ENCODE data around the gene FNDC3A. TPM values are rescaled to one million over a fixed set of nuclear protein-coding genes. Genes with fewer than 3 reads are reported as not detected.

Gene FNDC3A
- total and polyA plus RNA-seq, 4 experiments from 2014 or later = 4.6 to 44.4 (median 28.1) TPM

DNA sequence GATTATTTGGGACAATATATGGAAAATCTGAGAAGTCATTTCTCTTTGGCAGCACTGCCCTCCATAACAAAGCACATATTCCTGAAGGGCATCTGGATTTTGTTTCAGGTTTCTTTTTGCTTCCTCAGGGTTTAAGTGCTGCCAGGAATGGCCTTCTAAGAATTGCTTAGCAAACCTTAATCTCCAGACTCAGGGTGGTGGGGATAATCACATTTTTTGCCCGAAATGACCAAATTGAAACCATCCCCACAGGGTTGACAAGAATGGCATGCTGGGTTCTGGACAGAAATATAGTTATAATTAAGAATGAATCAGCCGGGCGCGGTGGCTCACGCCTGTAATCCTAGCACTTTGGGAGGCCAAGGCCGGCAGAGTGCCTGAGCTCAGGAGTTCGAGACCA lies 265.6 kb downstream of the FNDC3A start:
- Mint-ChIP-seq H3K36me3 (no peaks in the 10 kb centered on the region), H3K4me3 (no peak overlapping the region), H3K27ac (no peak overlapping the region), H3K9me3 (peaks cover 0 to 4% (median 0%) of the 10 kb centered on the region in 8 donors), H3K27me3 (peaks cover 0 to 6% of the 10 kb centered on the region in 2 donors), H3K4me1 (peaks cover 0 to 3% (median 1%) of the 10 kb centered on the region in 4 donors)
- H3K4me3 ChIP-seq (ENCODE audit: low read length in 2 of 2) = no peak overlapping the region
- no peaks in the 10 kb centered on the region for H3K27me3 ChIP-seq (ENCODE audit: insufficient read depth, low read length)
- DNase-seq = no peak
- CTCF ChIA-PET (ENCODE audit: partially characterized antibody) = interaction anchor here (0.8 to 4.2 kb wide), 4 partner anchors 17 to 40 kb away, joined by 3 to 65 read pairs (median 4); no protein-coding TSS in a partner anchor
- POLR2A ChIA-PET (ENCODE audit: partially characterized antibody) = no interaction called here
- no peaks in the 10 kb centered on the region for H3K4me1 ChIP-seq (ENCODE audit: insufficient read depth, low read length)
- no peaks in the 10 kb centered on the region for H3K9me3 ChIP-seq (ENCODE audit: control insufficient read depth in 1 of 2, low read length in 2 of 2)
- H3K36me3 ChIP-seq (ENCODE audit: insufficient read depth, low read length) = no peaks in the 10 kb centered on the region
- H3K27ac ChIP-seq (ENCODE audit: low read depth, low read length) = no peak overlapping the region
- intact Hi-C loops (cut with micrococcal nuclease) = no loop called here

DNA sequence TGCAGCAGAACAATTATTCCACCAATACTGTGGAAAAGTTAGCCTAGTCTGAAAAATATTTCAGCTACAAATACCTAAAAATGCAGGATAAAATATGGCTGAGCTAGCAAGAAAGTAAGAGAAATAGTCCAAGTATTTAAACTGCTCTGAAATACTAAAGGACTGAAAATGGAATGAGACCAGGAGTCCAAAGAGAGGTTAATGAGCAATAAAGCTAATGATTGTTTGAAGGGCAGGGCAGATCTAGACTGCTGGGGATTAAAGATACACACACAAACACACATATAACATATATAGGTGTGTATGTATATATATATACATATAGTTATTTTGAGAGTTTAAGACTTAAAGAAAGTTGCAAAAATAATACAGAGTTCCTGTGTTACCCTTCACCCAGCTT lies 269.4 kb downstream of the FNDC3A start:
- POLR2A ChIA-PET (ENCODE audit: partially characterized antibody) = no interaction called here
- no peak for DNase-seq
- Histone ChIP-seq H3K36me3 (ENCODE audit: insufficient read depth, low read length) (no peaks in the 10 kb centered on the region), H3K27me3 (ENCODE audit: insufficient read depth, low read length) (no peaks in the 10 kb centered on the region), H3K27ac (ENCODE audit: low read depth, low read length) (no peak overlapping the region), H3K4me3 (ENCODE audit: low read length in 2 of 2) (no peak overlapping the region), H3K4me1 (ENCODE audit: insufficient read depth, low read length) (peaks cover 26% of the 10 kb centered on the region), H3K9me3 (ENCODE audit: control insufficient read depth in 1 of 2, low read length in 2 of 2) (no peaks in the 10 kb centered on the region)
- intact Hi-C loops (cut with micrococcal nuclease) = loop anchor here (5.0 kb wide), 3 partner anchors 252 to 547 kb away; partner anchors contain the start of genes KPNA3, PHF11 and RCBTB1
- peaks cover 0 to 4% of the 10 kb centered on the region in 2 donors for H3K27me3 Mint-ChIP-seq
- CTCF ChIA-PET (ENCODE audit: partially characterized antibody) = interaction anchor here (1.3 to 2.0 kb wide), 4 partner anchors 13 to 362 kb away, joined by 3 to 8 read pairs (median 4); no protein-coding TSS in a partner anchor
- no peak overlapping the region for H3K27ac Mint-ChIP-seq
- peaks cover 0 to 19% of the 10 kb centered on the region in 2 donors for H3K36me3 Mint-ChIP-seq
- H3K4me1 Mint-ChIP-seq = peaks cover 17 to 33% (median 24%) of the 10 kb centered on the region in 4 donors
- peaks cover 0 to 6% (median 0%) of the 10 kb centered on the region in 8 donors for H3K9me3 Mint-ChIP-seq
- no peak overlapping the region for H3K4me3 Mint-ChIP-seq

DNA sequence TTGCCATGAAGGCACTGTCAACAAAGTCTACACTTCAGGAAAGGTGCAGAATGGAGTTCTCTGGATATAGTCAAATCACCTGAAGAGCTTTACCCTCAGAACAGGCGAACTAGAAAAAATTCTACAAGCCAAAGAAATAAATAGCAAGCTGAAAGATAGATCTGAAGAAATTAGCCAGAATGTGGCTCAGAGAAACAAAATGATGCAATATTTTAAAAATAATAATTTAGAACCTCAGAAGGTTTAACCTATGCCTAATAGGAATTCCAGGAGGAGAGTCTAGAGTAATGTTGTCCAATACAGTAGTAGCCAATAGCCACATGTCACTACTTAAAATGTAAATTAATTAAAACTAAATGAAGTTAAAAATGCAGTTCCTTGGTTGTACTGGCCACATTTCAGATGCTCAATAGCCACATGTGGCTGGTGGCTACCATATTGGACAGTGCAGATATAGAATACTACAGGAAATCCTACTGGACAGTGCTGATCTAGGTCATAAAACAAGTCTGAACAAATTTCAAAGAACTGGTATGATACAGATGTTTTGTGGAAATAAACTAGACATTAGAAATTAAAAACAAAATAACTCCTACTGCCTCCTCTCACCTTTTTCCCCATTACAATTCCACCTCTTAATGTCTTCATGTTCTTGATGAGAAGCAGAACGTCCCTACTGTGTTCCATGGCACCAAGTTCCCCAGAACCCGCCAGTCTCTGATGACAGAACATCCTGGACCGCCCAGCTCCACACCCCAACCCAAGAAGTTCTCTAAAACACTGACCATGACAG lies 271.3 kb downstream of the FNDC3A start:
- intact Hi-C loops (cut with micrococcal nuclease) = loop anchor here (1.0 to 5.0 kb wide), 5 partner anchors 10 to 545 kb away; partner anchors contain the start of genes KPNA3, PHF11 and RCBTB1
- H3K4me3 ChIP-seq (ENCODE audit: low read length in 2 of 2) = peak overlapping the region; percentile 86 to 89

DNA sequence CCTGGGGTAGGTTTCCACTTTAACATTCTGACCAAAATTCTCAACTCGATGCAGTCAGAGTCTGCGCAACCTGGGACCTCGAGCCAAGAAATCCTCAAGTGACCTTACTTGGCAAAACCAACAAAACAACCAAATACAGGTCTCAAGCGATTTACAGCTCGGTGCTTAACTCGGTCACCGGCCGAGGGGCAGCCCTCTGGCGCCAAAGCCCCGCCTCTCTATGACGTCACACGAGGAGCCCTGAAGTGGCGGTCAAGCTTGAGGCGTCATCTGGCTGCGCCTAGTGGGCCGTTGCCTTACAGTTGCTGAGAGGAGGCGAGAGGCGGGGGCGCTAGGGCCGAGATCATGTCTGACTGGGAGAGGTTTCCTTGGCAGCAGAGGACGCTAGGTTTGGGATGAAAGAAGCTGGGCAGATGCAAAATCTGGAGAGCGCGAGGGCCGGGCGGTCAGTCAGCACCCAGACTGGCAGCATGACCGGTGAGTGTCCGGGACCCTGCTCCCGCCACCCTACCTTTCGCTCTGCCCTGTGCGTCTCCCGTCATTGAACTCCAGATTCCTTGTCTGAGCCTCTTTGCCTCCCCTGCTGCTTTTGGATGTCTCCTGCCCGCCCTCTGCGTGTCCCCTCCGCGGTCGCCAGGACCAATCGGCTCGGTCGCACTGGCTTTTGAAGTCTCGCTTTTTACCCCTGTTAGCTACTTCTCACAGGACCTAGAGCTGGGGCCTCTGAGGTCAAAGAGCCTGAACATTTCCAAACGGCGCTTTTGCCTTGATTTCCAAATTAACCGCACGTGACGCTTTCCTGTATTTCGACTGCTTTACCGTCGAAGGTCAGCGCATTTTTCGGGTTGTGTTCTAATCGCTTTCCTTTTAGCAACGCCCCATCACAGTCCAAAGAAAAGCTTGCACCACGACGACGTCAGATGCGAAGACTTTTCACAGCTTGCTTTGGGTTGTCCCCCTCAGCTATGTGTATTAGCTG lies 272.2 kb downstream of the FNDC3A start, which contains the start of gene CDADC1:
Gene CDADC1, plus strand, starts transcription at position 283 of the 979 bp plus-strand sequence. Its CDS starts 113 bp downstream, at position 396.
- peaks cover 0 to 2% (median 0%) of the 10 kb centered on the region in 8 donors for H3K9me3 Mint-ChIP-seq
- peak within 1 kb of the TSS; percentile 89 for H3K27ac ChIP-seq (ENCODE audit: low read depth, low read length)
- no peaks in the 10 kb centered on the region for H3K27me3 ChIP-seq (ENCODE audit: insufficient read depth, low read length)
- H3K27me3 Mint-ChIP-seq = peaks cover 0 to 4% of the 10 kb centered on the region in 2 donors
- POLR2A ChIA-PET (ENCODE audit: partially characterized antibody) = interaction anchor here (0.9 to 2.5 kb wide), 8 partner anchors 10 to 337 kb away, joined by 3 to 33 read pairs (median 6); partner anchors contain the start of genes CAB39L, FNDC3A, MLNR and RCBTB1
- peaks cover 24 to 51% (median 38%) of the 10 kb centered on the region in 4 donors for H3K4me1 Mint-ChIP-seq
- peaks cover 3% of the 10 kb centered on the region for H3K36me3 ChIP-seq (ENCODE audit: insufficient read depth, low read length)
- H3K4me1 ChIP-seq (ENCODE audit: insufficient read depth, low read length) = peaks cover 48% of the 10 kb centered on the region
- peak; percentile 77 to 87 (median 81) for DNase-seq
- H3K4me3 ChIP-seq (ENCODE audit: low read length in 2 of 2) = peak within 1 kb of the TSS; percentile 86 to 89
- no peaks in the 10 kb centered on the region for H3K9me3 ChIP-seq (ENCODE audit: control insufficient read depth in 1 of 2, low read length in 2 of 2)
- peak within 1 kb of the TSS; percentile 95 to 99 (median 97) for H3K27ac Mint-ChIP-seq
- CTCF ChIA-PET (ENCODE audit: partially characterized antibody) = interaction anchor here (0.9 to 3.0 kb wide), 10 partner anchors 8 to 272 kb away, joined by 3 to 17 read pairs (median 7); partner anchors contain the start of genes CAB39L, FNDC3A and SETDB2
- intact Hi-C loops (cut with micrococcal nuclease) = loop anchor here (1.0 to 5.0 kb wide), 6 partner anchors 9 to 544 kb away; partner anchors contain the start of genes KPNA3, PHF11 and RCBTB1
- peak within 1 kb of the TSS; percentile 94 to 99 (median 97) for H3K4me3 Mint-ChIP-seq
- peaks cover 0 to 23% of the 10 kb centered on the region in 2 donors for H3K36me3 Mint-ChIP-seq

More for the DNA sequence above, 271.3 kb downstream of the FNDC3A start:
- CTCF ChIA-PET (ENCODE audit: partially characterized antibody) = interaction anchor here (1.7 to 3.0 kb wide), 5 partner anchors 9 to 36 kb away, joined by 7 to 17 read pairs (median 9); no protein-coding TSS in a partner anchor
- Histone ChIP-seq H3K27ac (ENCODE audit: low read depth, low read length) (peak overlapping the region; percentile 89), H3K36me3 (ENCODE audit: insufficient read depth, low read length) (peaks cover under 1% of the 10 kb centered on the region), H3K9me3 (ENCODE audit: control insufficient read depth in 1 of 2, low read length in 2 of 2) (no peaks in the 10 kb centered on the region), H3K27me3 (ENCODE audit: insufficient read depth, low read length) (no peaks in the 10 kb centered on the region), H3K4me1 (ENCODE audit: insufficient read depth, low read length) (peaks cover 40% of the 10 kb centered on the region)
- peaks cover 0 to 4% of the 10 kb centered on the region in 2 donors for H3K27me3 Mint-ChIP-seq
- H3K36me3 Mint-ChIP-seq = peaks cover 0 to 23% of the 10 kb centered on the region in 2 donors
- H3K4me1 Mint-ChIP-seq = peaks cover 21 to 47% (median 34%) of the 10 kb centered on the region in 4 donors
- peaks cover 0 to 6% (median 0%) of the 10 kb centered on the region in 8 donors for H3K9me3 Mint-ChIP-seq
- DNase-seq = no peak
- peak overlapping the region; percentile 95 to 99 (median 97) for H3K27ac Mint-ChIP-seq
- POLR2A ChIA-PET (ENCODE audit: partially characterized antibody) = interaction anchor here (0.9 to 2.5 kb wide), 4 partner anchors 11 to 338 kb away, joined by 3 to 33 read pairs (median 6); partner anchors contain the start of genes FNDC3A, MLNR and RCBTB1
- peak overlapping the region; percentile 94 to 99 (median 97) for H3K4me3 Mint-ChIP-seq

DNA sequence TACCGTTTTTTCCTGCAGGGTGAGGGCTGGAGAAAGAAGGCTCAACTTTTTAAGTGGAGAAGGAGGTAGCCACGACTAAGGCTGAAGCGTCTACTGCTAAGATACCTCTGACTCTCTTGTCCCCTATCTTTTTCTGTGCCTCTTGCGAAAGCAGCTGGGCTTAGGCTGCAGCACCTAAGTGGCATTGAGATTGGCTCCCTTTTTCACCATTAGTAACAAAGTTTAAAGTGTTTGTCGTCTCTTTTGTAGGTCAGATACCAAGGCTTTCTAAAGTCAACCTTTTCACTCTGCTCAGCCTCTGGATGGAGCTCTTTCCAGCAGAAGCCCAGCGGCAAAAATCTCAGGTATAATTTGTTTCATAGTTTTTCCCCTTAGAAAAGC lies 272.9 kb downstream of the FNDC3A start:
- H3K27me3 ChIP-seq (ENCODE audit: insufficient read depth, low read length) = no peaks in the 10 kb centered on the region
- H3K27ac ChIP-seq (ENCODE audit: low read depth, low read length) = peak overlapping the region; percentile 89
- peaks cover 0 to 1% of the 10 kb centered on the region in 2 donors for H3K27me3 Mint-ChIP-seq
- H3K36me3 Mint-ChIP-seq = peaks cover 0 to 23% of the 10 kb centered on the region in 2 donors
- peak in 2 of 5 donors; percentile 23 to 25 for DNase-seq
- peak overlapping the region; percentile 94 to 99 (median 97) for H3K4me3 Mint-ChIP-seq
- POLR2A ChIA-PET (ENCODE audit: partially characterized antibody) = interaction anchor here (1.2 to 2.5 kb wide), 7 partner anchors 10 to 337 kb away, joined by 3 to 33 read pairs (median 7); partner anchors contain the start of genes CAB39L, FNDC3A, RCBTB1 and SETDB2
- CTCF ChIA-PET (ENCODE audit: partially characterized antibody) = interaction anchor here (0.9 to 3.0 kb wide), 10 partner anchors 8 to 273 kb away, joined by 3 to 17 read pairs (median 7); partner anchors contain the start of genes CAB39L, FNDC3A and SETDB2
- peaks cover 54% of the 10 kb centered on the region for H3K4me1 ChIP-seq (ENCODE audit: insufficient read depth, low read length)
- peaks cover 0 to 2% (median 0%) of the 10 kb centered on the region in 8 donors for H3K9me3 Mint-ChIP-seq
- H3K4me3 ChIP-seq (ENCODE audit: low read length in 2 of 2) = peak overlapping the region; percentile 86 to 89
- peaks cover 3% of the 10 kb centered on the region for H3K36me3 ChIP-seq (ENCODE audit: insufficient read depth, low read length)
- no peaks in the 10 kb centered on the region for H3K9me3 ChIP-seq (ENCODE audit: control insufficient read depth in 1 of 2, low read length in 2 of 2)
- H3K4me1 Mint-ChIP-seq = peaks cover 28 to 58% (median 43%) of the 10 kb centered on the region in 4 donors
- H3K27ac Mint-ChIP-seq = peak overlapping the region; percentile 95 to 99 (median 97)
- intact Hi-C loops (cut with micrococcal nuclease) = loop anchor here (2.0 to 5.0 kb wide), 4 partner anchors 32 to 544 kb away; partner anchors contain the start of genes KPNA3, PHF11 and RCBTB1

DNA sequence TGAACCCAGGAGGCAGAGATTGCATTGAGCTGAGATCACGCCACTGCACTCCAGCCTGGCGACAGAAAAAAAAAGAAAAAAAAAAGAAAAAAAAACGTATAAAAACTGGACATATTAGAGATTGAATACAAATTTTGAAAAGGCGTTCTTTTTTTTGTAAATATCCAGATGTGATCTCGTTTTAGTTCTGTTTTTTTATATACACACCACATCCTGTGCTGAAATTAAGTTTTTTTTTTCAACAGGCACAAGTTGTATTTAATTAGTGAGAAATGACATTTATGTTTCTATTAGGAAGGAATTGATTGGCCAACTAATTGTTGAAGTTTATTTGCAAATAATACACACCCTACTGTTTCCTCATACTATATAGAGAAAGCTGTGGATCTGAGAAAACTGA lies 275.6 kb downstream of the FNDC3A start:
- Mint-ChIP-seq H3K36me3 (peaks cover 11 to 38% of the 10 kb centered on the region in 2 donors), H3K4me1 (peaks cover 38 to 79% (median 59%) of the 10 kb centered on the region in 4 donors), H3K27ac (peak overlapping the region in 2 of 7 donors; percentile 37 to 56), H3K9me3 (peaks cover 0 to 2% (median 0%) of the 10 kb centered on the region in 8 donors), H3K27me3 (no peaks in the 10 kb centered on the region), H3K4me3 (no peak overlapping the region)
- Histone ChIP-seq H3K4me1 (ENCODE audit: insufficient read depth, low read length) (peaks cover 62% of the 10 kb centered on the region), H3K27ac (ENCODE audit: low read depth, low read length) (no peak overlapping the region), H3K4me3 (ENCODE audit: low read length in 2 of 2) (no peak overlapping the region), H3K9me3 (ENCODE audit: control insufficient read depth in 1 of 2, low read length in 2 of 2) (no peaks in the 10 kb centered on the region), H3K36me3 (ENCODE audit: insufficient read depth, low read length) (peaks cover 8% of the 10 kb centered on the region), H3K27me3 (ENCODE audit: insufficient read depth, low read length) (no peaks in the 10 kb centered on the region)
- intact Hi-C loops (cut with micrococcal nuclease) = no loop called here
- DNase-seq = no peak
- ChIA-PET POLR2A (ENCODE audit: partially characterized antibody) (no interaction called here), CTCF (ENCODE audit: partially characterized antibody) (interaction anchor here (1.0 to 1.8 kb wide), 3 partner anchors 10 to 36 kb away, joined by 3 to 7 read pairs (median 5); no protein-coding TSS in a partner anchor)

Data from CD4-positive, alpha-beta memory T cell (primary cell).